DND-41 (cell line): Measurements from ENCODE around the gene NPHS1.

Experiments
- ATAC-seq: fragments of 200-7000 bp; cut with Tn5 transposase; 3 replicates; pipeline ENCODE4 v1.9.1; 2021; ENCODE audit warnings: low read depth; ENCODE audit not compliant: insufficient read depth
- DNase-seq: peaks from one replicate; pipeline ENCODE4 v3.0.0-alpha.2; 2020
- H2AFZ ChIP-seq: 2 replicates; pipeline ENCODE4 v1.6.0; 2012; ENCODE audit warnings: low read depth, low read length
- H3K27ac ChIP-seq: 2 replicates; pipeline ENCODE4 v1.5.1; 2012; ENCODE audit warnings: low read length, inconsistent platforms
- H3K27me3 ChIP-seq: fragments of 200-600 bp; sonication (generic); 2 replicates; pipeline ENCODE4 v1.6.0; 2012; ENCODE audit warnings: low read length, mild to moderate bottlenecking, inconsistent platforms; ENCODE audit not compliant: insufficient read depth, poor library complexity
- H3K36me3 ChIP-seq: 2 replicates; pipeline ENCODE4 v1.5.1; 2012; ENCODE audit warnings: low read length, inconsistent platforms; ENCODE audit not compliant: insufficient read depth
- H3K4me1 ChIP-seq: 2 replicates; pipeline ENCODE4 v1.5.1; 2012; ENCODE audit warnings: mild to moderate bottlenecking, low read length; ENCODE audit not compliant: insufficient read depth
- H3K4me2 ChIP-seq: 2 replicates; pipeline ENCODE4 v1.6.0; 2012; ENCODE audit warnings: mild to moderate bottlenecking, moderate library complexity, low read length, inconsistent platforms; ENCODE audit not compliant: insufficient read depth
- H3K4me3 ChIP-seq, 2 experiments: fragments of 200-600 bp in 1 of 2; shearing (Covaris generic) in 1 of 2; 2 replicates each; pipeline ENCODE4 v1.5.1; 2012 to 2016; ENCODE audit warnings: inconsistent platforms in 2 of 2, low read length in 2 of 2, mild to moderate bottlenecking in 2 of 2, low read depth in 1 of 2, moderate library complexity in 1 of 2
- H3K79me2 ChIP-seq: 2 replicates; pipeline ENCODE4 v1.6.0; 2012; ENCODE audit warnings: low read length, inconsistent platforms; ENCODE audit not compliant: insufficient read depth
- H3K9ac ChIP-seq: 2 replicates; pipeline ENCODE4 v1.6.0; 2012; ENCODE audit warnings: low read depth, mild to moderate bottlenecking, inconsistent platforms, low read length, moderate library complexity
- H3K9me3 ChIP-seq: 2 replicates; pipeline ENCODE4 v1.5.1; 2012; ENCODE audit warnings: low read length, moderate library complexity, mild to moderate bottlenecking, inconsistent platforms; ENCODE audit not compliant: insufficient read depth, severe bottlenecking
- H4K20me1 ChIP-seq: 2 replicates; pipeline ENCODE4 v1.6.0; 2012; ENCODE audit warnings: low read length; ENCODE audit not compliant: insufficient read depth
- EZH2 ChIP-seq: IDR thresholded peaks from 3 replicates; pipeline ENCODE4 v1.6.1; 2012; ENCODE audit warnings: borderline replicate concordance, low read depth, mild to moderate bottlenecking, moderate library complexity, low read length, inconsistent platforms; ENCODE audit not compliant: severe bottlenecking
- TF ChIP-seq, protein P1 (sequence below): IDR thresholded peaks from 2 replicates; pipeline ENCODE4 v1.5.1; 2012; ENCODE audit warnings: borderline replicate concordance, low read length, moderate library complexity, mild to moderate bottlenecking; ENCODE audit not compliant: poor library complexity, severe bottlenecking; ENCODE audit errors: extremely low read depth

NPHS1 gene

GRCh38 chr19:35786299-35787160 is 65.8 kb downstream of the NPHS1 start:
- Histone ChIP-seq H3K9ac (no peak overlapping the region), H3K79me2 (no peaks in the 10 kb centered on the region)

DNA sequence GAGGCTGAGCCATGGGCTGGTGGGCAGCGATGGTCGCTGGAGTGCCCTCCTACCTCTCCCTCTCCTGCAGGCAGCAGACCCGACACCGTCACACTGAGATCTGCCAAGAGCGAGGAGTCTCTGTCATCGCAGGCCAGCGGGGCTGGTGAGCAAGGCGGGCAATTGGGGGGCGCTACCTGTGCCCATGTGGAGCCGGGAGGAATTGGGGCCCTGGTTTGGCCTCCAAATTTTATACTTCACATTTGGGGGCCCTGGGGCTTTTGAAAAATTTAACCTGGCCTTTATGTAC is 67.0 kb downstream of the NPHS1 start:
- Histone ChIP-seq H3K79me2 (no peaks in the 10 kb centered on the region), H2AFZ (no peak overlapping the region), H3K4me1 (no peaks in the 10 kb centered on the region), H4K20me1 (peaks cover 17% of the 10 kb centered on the region), H3K4me2 (no peak overlapping the region), H3K9ac (no peak overlapping the region), H3K27ac (no peak overlapping the region), H3K27me3 (no peaks in the 10 kb centered on the region), H3K36me3 (peaks cover 59% of the 10 kb centered on the region), H3K9me3 (no peaks in the 10 kb centered on the region), H3K4me3 (no peak overlapping the region)
- DNase-seq (no peak), ATAC-seq (no peak)
- TF ChIP-seq EZH2 = no peak
- TF ChIP-seq, protein P1, sequence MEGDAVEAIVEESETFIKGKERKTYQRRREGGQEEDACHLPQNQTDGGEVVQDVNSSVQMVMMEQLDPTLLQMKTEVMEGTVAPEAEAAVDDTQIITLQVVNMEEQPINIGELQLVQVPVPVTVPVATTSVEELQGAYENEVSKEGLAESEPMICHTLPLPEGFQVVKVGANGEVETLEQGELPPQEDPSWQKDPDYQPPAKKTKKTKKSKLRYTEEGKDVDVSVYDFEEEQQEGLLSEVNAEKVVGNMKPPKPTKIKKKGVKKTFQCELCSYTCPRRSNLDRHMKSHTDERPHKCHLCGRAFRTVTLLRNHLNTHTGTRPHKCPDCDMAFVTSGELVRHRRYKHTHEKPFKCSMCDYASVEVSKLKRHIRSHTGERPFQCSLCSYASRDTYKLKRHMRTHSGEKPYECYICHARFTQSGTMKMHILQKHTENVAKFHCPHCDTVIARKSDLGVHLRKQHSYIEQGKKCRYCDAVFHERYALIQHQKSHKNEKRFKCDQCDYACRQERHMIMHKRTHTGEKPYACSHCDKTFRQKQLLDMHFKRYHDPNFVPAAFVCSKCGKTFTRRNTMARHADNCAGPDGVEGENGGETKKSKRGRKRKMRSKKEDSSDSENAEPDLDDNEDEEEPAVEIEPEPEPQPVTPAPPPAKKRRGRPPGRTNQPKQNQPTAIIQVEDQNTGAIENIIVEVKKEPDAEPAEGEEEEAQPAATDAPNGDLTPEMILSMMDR = no peak

More at GRCh38 chr19:35786299-35787160, 65.8 kb downstream of the NPHS1 start:
- no peaks in the 10 kb centered on the region for H3K9me3 ChIP-seq
- TF ChIP-seq, protein P1 = no peak
- no peak for TF ChIP-seq EZH2
- H3K27me3 ChIP-seq = no peaks in the 10 kb centered on the region
- no peak overlapping the region for H2AFZ ChIP-seq
- no peak for ATAC-seq
- no peak overlapping the region for H3K27ac ChIP-seq
- H3K4me3 ChIP-seq = no peak overlapping the region
- no peaks in the 10 kb centered on the region for H3K4me1 ChIP-seq
- H3K36me3 ChIP-seq = peaks cover 47% of the 10 kb centered on the region
- DNase-seq = no peak
- H4K20me1 ChIP-seq = peaks cover 16% of the 10 kb centered on the region
- H3K4me2 ChIP-seq = no peak overlapping the region

- Histone ChIP-seq H3K4me1 (no peaks in the 10 kb centered on the region), H2AFZ (no peak overlapping the region), H4K20me1 (peaks cover 20% of the 10 kb centered on the region), H3K9me3 (no peaks in the 10 kb centered on the region), H3K4me3 (no peak overlapping the region), H3K36me3 (peaks cover 64% of the 10 kb centered on the region), H3K27me3 (no peaks in the 10 kb centered on the region), H3K27ac (no peak overlapping the region), H3K9ac (no peak overlapping the region), H3K79me2 (peaks cover 3% of the 10 kb centered on the region; the same call in 1 of the 2 replicates), H3K4me2 (no peak overlapping the region)
- TF ChIP-seq EZH2 = no peak
- TF ChIP-seq, protein P1 = no peak
- no peak for ATAC-seq
- DNase-seq = no peak
These were observed 67.6 kb downstream of the NPHS1 start for GRCh38 chr19:35784503-35785338.
